Trophoblast cell (in vitro differentiated cells and primary cell): ENCODE results near the gene AJUBA.

Experiments
- DNase-seq, 2 donors: peaks; one replicate each; pipeline ENCODE4 v3.0.0-alpha.2; 2016
- H2AFZ ChIP-seq: 2 replicates; pipeline ENCODE4 v1.6.1; 2013; ENCODE audit warnings: low read length, moderate library complexity, mild to moderate bottlenecking; ENCODE audit not compliant: insufficient read depth, poor library complexity
- H2AK5ac ChIP-seq: 2 replicates; pipeline ENCODE4 v1.6.1; 2013; ENCODE audit warnings: mild to moderate bottlenecking, low read length
- H2BK120ac ChIP-seq: 2 replicates; pipeline ENCODE4 v1.6.1; 2013; ENCODE audit warnings: low read length, mild to moderate bottlenecking, moderate library complexity; ENCODE audit not compliant: insufficient read depth, poor library complexity
- H2BK12ac ChIP-seq: 2 replicates; pipeline ENCODE4 v1.6.1; 2013; ENCODE audit warnings: mild to moderate bottlenecking, low read length, moderate library complexity
- H2BK5ac ChIP-seq: 2 replicates; pipeline ENCODE4 v1.6.1; 2013; ENCODE audit warnings: low read length, low read depth, moderate library complexity, mild to moderate bottlenecking; ENCODE audit not compliant: poor library complexity
- H3K14ac ChIP-seq: 2 replicates; pipeline ENCODE4 v1.6.1; 2013; ENCODE audit warnings: mild to moderate bottlenecking, low read length
- H3K18ac ChIP-seq: 2 replicates; pipeline ENCODE4 v1.6.1; 2013; ENCODE audit warnings: mild to moderate bottlenecking, low read length
- H3K23ac ChIP-seq: 2 replicates; pipeline ENCODE4 v1.6.1; 2013; ENCODE audit warnings: low read length
- H3K27ac ChIP-seq: 2 replicates; pipeline ENCODE4 v1.5.1; 2013; ENCODE audit warnings: low read depth, mild to moderate bottlenecking, inconsistent platforms, low read length, moderate library complexity
- H3K27me3 ChIP-seq: 2 replicates; pipeline ENCODE4 v1.6.1; 2013; ENCODE audit warnings: inconsistent platforms, mild to moderate bottlenecking, low read length, moderate library complexity; ENCODE audit not compliant: insufficient read depth
- H3K36me3 ChIP-seq, 2 experiments: 1 replicate in 1 of 2; 2 replicates in 1 of 2; pipeline ENCODE4 v1.6.1; 2013; ENCODE audit warnings: low read length in 2 of 2, mild to moderate bottlenecking in 2 of 2, moderate library complexity in 1 of 2; ENCODE audit not compliant: insufficient read depth in 2 of 2, control insufficient read depth in 1 of 2
- H3K4ac ChIP-seq: 2 replicates; pipeline ENCODE4 v1.6.1; 2013; ENCODE audit warnings: low read depth, mild to moderate bottlenecking, low read length, moderate library complexity
- H3K4me1 ChIP-seq, 2 experiments: 1 replicate in 1 of 2; 2 replicates in 1 of 2; pipeline ENCODE4 v1.6.1; 2013; ENCODE audit warnings: low read length in 2 of 2, mild to moderate bottlenecking in 2 of 2, moderate library complexity in 1 of 2; ENCODE audit not compliant: insufficient read depth in 2 of 2, control insufficient read depth in 1 of 2
- H3K4me2 ChIP-seq: 2 replicates; pipeline ENCODE4 v1.6.1; 2013; ENCODE audit warnings: inconsistent platforms, mild to moderate bottlenecking, low read length, moderate library complexity
- H3K4me3 ChIP-seq: 2 replicates; pipeline ENCODE4 v1.5.1; 2013; ENCODE audit warnings: mild to moderate bottlenecking, low read depth, low read length, inconsistent platforms
- H3K79me1 ChIP-seq: one replicate; pipeline ENCODE4 v1.6.1; 2013; ENCODE audit warnings: low read length
- H3K79me2 ChIP-seq: 2 replicates; pipeline ENCODE4 v1.6.1; 2013; ENCODE audit warnings: low read length, mild to moderate bottlenecking; ENCODE audit not compliant: control insufficient read depth, insufficient read depth, poor library complexity
- H3K9ac ChIP-seq: 2 replicates; pipeline ENCODE4 v1.6.1; 2013; ENCODE audit warnings: mild to moderate bottlenecking, low read length
- H3K9me3 ChIP-seq: 2 replicates; pipeline ENCODE4 v1.6.1; 2013; ENCODE audit warnings: low read depth, mild to moderate bottlenecking, control low read depth, inconsistent platforms, low read length; ENCODE audit not compliant: insufficient read depth
- H4K12ac ChIP-seq: 2 replicates; pipeline ENCODE4 v1.6.1; 2013; ENCODE audit warnings: low read depth, mild to moderate bottlenecking, low read length, moderate library complexity
- H4K8ac ChIP-seq: 2 replicates; pipeline ENCODE4 v1.6.1; 2013; ENCODE audit warnings: low read depth, mild to moderate bottlenecking, low read length, moderate library complexity
- H4K91ac ChIP-seq: one replicate; pipeline ENCODE4 v1.6.1; 2013; ENCODE audit warnings: low read depth, mild to moderate bottlenecking, low read length, moderate library complexity
- WGBS: extraction: QIAGEN DNeasy Blood & Tissue Kit; methylation state at CpG from one replicate; pipeline ENCODE4 v1.1.7; 2013; ENCODE audit warnings: missing lambda C conversion rate; ENCODE audit not compliant: insufficient read length, insufficient coverage; ENCODE audit errors: extremely low coverage; 5-methylcytosine and 5-hydroxymethylcytosine counted together

AJUBA gene

GRCh38 chr14:22922294-22922693, 60.1 kb downstream of the AJUBA start:
- H2BK12ac ChIP-seq: no peak overlapping the region
- peaks cover 4% of the 10 kb centered on the region for H3K79me2 ChIP-seq
- H3K14ac ChIP-seq: no peak overlapping the region
- no peak overlapping the region for H3K4me3 ChIP-seq
- DNase-seq: no peak
- H3K27me3 ChIP-seq: no peaks in the 10 kb centered on the region
- peaks cover 22 to 45% of the 10 kb centered on the region in 2 experiments for H3K36me3 ChIP-seq
- no peak overlapping the region for H3K4ac ChIP-seq
- H3K18ac ChIP-seq: no peak overlapping the region
- peaks cover 9% of the 10 kb centered on the region for H3K79me1 ChIP-seq
- H3K4me1 ChIP-seq: peaks cover 7 to 13% of the 10 kb centered on the region in 2 experiments
- H2BK120ac ChIP-seq: no peak overlapping the region
- H4K12ac ChIP-seq: no peak overlapping the region
- no peak overlapping the region for H2AK5ac ChIP-seq
- H4K91ac ChIP-seq: no peak overlapping the region
- WGBS: no CpG with 5 or more reads among the region's 2 CpGs
- H2BK5ac ChIP-seq: no peak overlapping the region
- H3K9ac ChIP-seq: no peak overlapping the region
- H3K9me3 ChIP-seq: no peaks in the 10 kb centered on the region
- no peak overlapping the region for H4K8ac ChIP-seq
- no peak overlapping the region for H3K23ac ChIP-seq
- no peak overlapping the region for H3K27ac ChIP-seq
- no peak overlapping the region for H2AFZ ChIP-seq
- H3K4me2 ChIP-seq: no peak overlapping the region
